Measurements from ENCODE around the gene IL24.

GRCh38 chr1:206866062-206866461 is 31.2 kb upstream of the IL24 start:
- TF ChIP-seq CTCF (conservative IDR thresholded peaks at IDR 0.05 in 1 of 2, IDR thresholded peaks at IDR 0.05 in 1 of 2; ENCODE audit: low read depth in 1 of 2, low read length in 2 of 2) (no peak), EZH2 (IDR thresholded peaks at IDR 0.05; ENCODE audit: low read length, missing control alignments) (no peak)
